Measurements from ENCODE around the gene TSGA10IP. TPM values are rescaled to one million over a fixed set of nuclear protein-coding genes. Genes with fewer than 3 reads are reported as not detected.
"Not testable (repeated sequence)": the region's sequence is repeated elsewhere in the genome, so short reads cannot be mapped to it uniquely, and the experiment has no call there.

TSGA10IP gene
- total RNA-seq, 4 donors from 2014 or later, result not detected

DNA sequence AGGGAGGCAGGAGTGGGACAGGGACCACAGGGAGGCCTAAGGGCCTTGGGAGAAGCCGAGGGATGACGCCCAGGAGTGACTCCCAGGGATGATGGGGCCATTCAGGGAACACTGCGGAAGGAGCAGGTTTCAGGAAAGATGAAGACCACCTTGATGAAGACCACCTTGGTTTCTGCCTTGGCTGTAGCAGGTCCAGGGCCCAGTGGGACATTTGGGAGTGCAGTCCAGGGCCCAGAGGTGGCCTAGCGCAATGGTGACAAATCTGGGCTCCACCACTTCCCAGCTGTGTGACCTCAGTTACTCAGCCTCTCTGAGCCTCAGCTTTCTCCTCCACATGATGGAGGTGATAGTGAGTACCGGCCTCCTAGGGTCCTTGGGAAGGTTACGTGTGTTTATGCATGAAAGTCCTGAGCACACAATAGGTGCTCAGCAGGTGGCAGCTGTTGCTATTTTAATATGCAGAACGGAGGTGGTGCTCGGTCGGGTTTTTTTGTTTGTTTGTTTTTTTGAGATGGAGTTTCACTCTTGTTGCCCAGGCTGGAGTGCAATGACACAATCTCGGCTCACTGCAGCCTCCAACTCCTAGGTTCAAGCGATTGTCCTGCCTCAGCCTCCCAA, 770 bp downstream of the TSGA10IP start:
- DNase-seq (no peak), ATAC-seq (no peak)
- no peak overlapping the region for H3K27ac ChIP-seq
- in situ Hi-C loops (cut with MboI; ENCODE audit: low sequenced_read_pairs in 4 of 4) (no loop called here), intact Hi-C loops (cut with DNase I; ENCODE audit: low total_unique reads) (no loop called here)
- TF ChIP-seq, protein P1, sequence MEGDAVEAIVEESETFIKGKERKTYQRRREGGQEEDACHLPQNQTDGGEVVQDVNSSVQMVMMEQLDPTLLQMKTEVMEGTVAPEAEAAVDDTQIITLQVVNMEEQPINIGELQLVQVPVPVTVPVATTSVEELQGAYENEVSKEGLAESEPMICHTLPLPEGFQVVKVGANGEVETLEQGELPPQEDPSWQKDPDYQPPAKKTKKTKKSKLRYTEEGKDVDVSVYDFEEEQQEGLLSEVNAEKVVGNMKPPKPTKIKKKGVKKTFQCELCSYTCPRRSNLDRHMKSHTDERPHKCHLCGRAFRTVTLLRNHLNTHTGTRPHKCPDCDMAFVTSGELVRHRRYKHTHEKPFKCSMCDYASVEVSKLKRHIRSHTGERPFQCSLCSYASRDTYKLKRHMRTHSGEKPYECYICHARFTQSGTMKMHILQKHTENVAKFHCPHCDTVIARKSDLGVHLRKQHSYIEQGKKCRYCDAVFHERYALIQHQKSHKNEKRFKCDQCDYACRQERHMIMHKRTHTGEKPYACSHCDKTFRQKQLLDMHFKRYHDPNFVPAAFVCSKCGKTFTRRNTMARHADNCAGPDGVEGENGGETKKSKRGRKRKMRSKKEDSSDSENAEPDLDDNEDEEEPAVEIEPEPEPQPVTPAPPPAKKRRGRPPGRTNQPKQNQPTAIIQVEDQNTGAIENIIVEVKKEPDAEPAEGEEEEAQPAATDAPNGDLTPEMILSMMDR (IDR thresholded peaks at IDR 0.05 in 4 of 5, conservative IDR thresholded peaks at IDR 0.05 in 1 of 5), result no peak
- TF ChIP-seq POLR2A (IDR thresholded peaks at IDR 0.05), result no peak
- no peaks in the 10 kb centered on the region for H3K4me1 ChIP-seq
- no peaks in the 10 kb centered on the region for H3K27me3 ChIP-seq
- H3K4me3 ChIP-seq, result no peak overlapping the region
- H3K36me3 ChIP-seq, result no peaks in the 10 kb centered on the region
- no peaks in the 10 kb centered on the region for H3K9me3 ChIP-seq

DNA sequence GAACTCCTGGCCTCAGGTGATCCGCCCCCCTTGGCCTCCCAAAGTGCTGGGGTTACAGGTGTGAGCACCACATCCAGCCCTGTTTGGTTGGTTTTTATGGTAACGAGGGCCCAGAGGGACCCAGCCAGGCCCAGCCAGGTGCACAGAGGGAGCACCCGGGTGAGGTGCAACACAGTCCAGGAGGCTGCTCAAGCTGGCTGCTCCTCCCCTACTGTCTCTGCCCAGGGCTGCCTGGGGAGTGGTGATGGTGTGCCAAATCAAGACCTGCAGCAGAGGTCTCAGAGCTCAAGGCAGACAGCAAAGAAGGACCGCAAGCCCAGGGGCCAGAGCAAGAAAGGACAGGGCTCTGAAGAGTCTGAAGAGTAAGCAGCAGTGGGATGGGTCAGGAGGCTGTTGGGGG, 1.4 kb downstream of the TSGA10IP start:
- TF ChIP-seq, protein P1 (IDR thresholded peaks at IDR 0.05 in 4 of 5, conservative IDR thresholded peaks at IDR 0.05 in 1 of 5), result no peak
- TF ChIP-seq POLR2A (IDR thresholded peaks at IDR 0.05), result no peak
- H3K9me3 ChIP-seq, result no peaks in the 10 kb centered on the region
- no peak overlapping the region for H3K4me3 ChIP-seq
- intact Hi-C loops (cut with DNase I; ENCODE audit: low total_unique reads) (no loop called here), in situ Hi-C loops (cut with MboI; ENCODE audit: low sequenced_read_pairs in 4 of 4) (no loop called here)
- H3K36me3 ChIP-seq, result no peaks in the 10 kb centered on the region
- no peak for ATAC-seq
- no peaks in the 10 kb centered on the region for H3K27me3 ChIP-seq
- no peak overlapping the region for H3K27ac ChIP-seq
- H3K4me1 ChIP-seq, result no peaks in the 10 kb centered on the region
- DNase-seq, result no peak

DNA sequence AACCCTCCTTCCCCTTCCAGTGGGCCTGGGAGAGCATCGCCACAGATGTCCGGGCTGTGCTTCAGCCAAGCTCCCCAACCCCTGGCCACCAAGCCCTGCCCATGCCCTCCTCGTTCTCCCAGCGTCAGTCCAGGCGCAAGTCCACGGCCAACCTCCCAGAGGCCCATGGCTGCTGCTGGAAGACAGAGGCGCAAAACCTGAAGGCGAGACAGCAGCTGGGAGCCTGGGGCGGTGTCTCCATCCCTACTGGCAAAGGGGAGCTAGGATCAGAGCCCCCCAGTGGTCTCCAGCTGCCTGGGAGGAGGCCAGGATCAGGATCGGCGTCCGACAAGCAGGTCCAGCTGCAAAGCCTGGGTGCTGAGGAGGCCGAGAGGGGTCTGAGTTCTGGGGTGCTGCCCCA, 1.9 kb downstream of the TSGA10IP start:
- Histone ChIP-seq H3K4me1 (no peaks in the 10 kb centered on the region), H3K36me3 (no peaks in the 10 kb centered on the region), H3K27me3 (no peaks in the 10 kb centered on the region), H3K9me3 (no peaks in the 10 kb centered on the region), H3K27ac (no peak overlapping the region), H3K4me3 (no peak overlapping the region)
- in situ Hi-C loops (cut with MboI; ENCODE audit: low sequenced_read_pairs in 4 of 4), result no loop called here
- TF ChIP-seq POLR2A (IDR thresholded peaks at IDR 0.05), result no peak
- TF ChIP-seq, protein P1 (IDR thresholded peaks at IDR 0.05 in 4 of 5, conservative IDR thresholded peaks at IDR 0.05 in 1 of 5), result no peak
- intact Hi-C loops (cut with DNase I; ENCODE audit: low total_unique reads), result no loop called here
- DNase-seq (no peak), ATAC-seq (no peak)

DNA sequence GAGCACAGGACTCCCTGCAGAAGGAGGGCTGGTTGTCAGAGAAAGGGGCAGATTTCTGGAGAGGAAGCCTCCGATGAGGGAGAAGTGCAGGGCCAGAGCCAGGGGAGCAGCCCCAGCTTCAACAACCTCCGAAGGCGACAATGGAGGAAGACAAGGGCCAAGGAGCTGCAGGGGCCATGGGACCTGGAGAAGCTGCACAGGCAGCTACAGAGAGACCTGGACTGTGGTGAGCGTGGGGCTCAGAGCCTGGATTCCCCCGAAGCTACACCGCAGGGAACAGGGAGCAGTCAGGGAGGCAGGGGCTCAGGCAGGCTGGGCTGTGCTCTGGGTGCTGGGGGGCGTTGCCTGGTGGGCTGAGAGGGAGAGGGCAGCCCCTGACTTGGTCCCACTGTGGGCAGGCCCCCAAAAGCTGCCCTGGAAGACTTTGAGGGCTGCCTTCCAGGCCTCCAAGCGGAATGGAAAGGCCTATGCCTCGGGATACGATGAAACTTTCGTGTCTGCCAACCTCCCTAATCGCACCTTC, 2.4 kb downstream of the TSGA10IP start:
- H3K27me3 ChIP-seq, result no peaks in the 10 kb centered on the region
- no peaks in the 10 kb centered on the region for H3K4me1 ChIP-seq
- ATAC-seq, result no peak
- H3K36me3 ChIP-seq, result no peaks in the 10 kb centered on the region
- DNase-seq, result no peak
- no peaks in the 10 kb centered on the region for H3K9me3 ChIP-seq
- no peak overlapping the region for H3K27ac ChIP-seq
- intact Hi-C loops (cut with DNase I; ENCODE audit: low total_unique reads), result no loop called here
- in situ Hi-C loops (cut with MboI; ENCODE audit: low sequenced_read_pairs in 4 of 4), result no loop called here
- no peak overlapping the region for H3K4me3 ChIP-seq
- TF ChIP-seq, protein P1 (IDR thresholded peaks at IDR 0.05 in 4 of 5, conservative IDR thresholded peaks at IDR 0.05 in 1 of 5), result no peak

DNA sequence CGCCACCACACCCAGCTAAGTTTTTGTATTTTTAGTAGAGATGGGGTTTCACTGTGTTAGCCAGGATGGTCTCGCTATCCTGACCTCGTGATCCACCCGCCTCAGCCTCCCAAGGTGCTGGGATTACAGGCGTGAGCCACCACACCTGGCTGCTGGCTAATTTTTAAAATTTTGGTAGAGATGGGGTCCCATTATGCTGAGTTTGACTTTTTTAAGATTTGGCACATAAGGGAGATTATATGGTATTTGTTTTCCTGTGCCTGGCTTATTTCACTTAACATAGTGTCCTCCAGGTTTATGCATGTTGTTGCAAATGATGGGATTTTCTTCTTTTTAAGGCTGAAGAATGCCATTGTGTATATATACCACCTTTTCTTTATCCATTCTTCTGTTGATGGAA, 5.4 kb downstream of the TSGA10IP start:
- in situ Hi-C loops (cut with MboI; ENCODE audit: low sequenced_read_pairs in 4 of 4); H3K9me3 ChIP-seq; H3K4me1 ChIP-seq; H3K27ac ChIP-seq; H3K27me3 ChIP-seq; H3K4me3 ChIP-seq; H3K36me3 ChIP-seq; intact Hi-C loops (cut with DNase I; ENCODE audit: low total_unique reads); DNase-seq; ATAC-seq: not testable (repeated sequence)

DNA sequence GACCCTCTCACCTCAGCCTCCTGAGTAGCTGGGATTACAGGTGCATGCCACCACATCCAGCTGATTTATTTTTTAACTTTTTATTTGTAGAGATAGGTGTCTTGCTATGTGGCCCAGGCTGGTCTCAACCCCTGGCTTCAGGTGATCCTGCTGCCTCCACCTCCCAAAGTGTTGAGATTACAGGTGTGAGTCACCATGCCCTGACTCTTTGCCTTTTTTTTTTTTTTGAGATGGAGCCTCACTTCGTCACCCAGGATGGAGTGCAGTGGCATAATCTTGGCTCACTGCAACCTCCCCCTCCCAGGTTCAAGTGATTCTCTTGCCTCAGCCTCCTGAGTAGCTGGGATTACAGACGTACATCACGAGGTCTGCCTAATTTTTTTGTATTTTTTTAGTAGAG, 6.4 kb downstream of the TSGA10IP start:
- H3K4me1 ChIP-seq; H3K27me3 ChIP-seq; DNase-seq; H3K36me3 ChIP-seq; H3K9me3 ChIP-seq; ATAC-seq; intact Hi-C loops (cut with DNase I; ENCODE audit: low total_unique reads); H3K4me3 ChIP-seq; in situ Hi-C loops (cut with MboI; ENCODE audit: low sequenced_read_pairs in 4 of 4); H3K27ac ChIP-seq: not testable (repeated sequence)

Data from gastrocnemius medialis (tissue), 4 donors.